Natural killer cell (primary cell): ENCODE data around the gene KLF17. TPM values are rescaled to one million over a fixed set of nuclear protein-coding genes. Genes with fewer than 3 reads are reported as not detected.

Experiments
- ATAC-seq, 3 donors: fragments of 150-1000 bp in 2 of 3; fragments of 200-7000 bp in 1 of 3; cut with Tn5 transposase; 1 replicate in 1 of 3; 2 replicates in 2 of 3; pipeline ENCODE4 v1.10.0; 2021; ENCODE audit warnings: mild to moderate bottlenecking in 2 of 3, moderate library complexity in 2 of 3
- DNase-seq, 2 donors: peaks; one replicate each; pipeline versions ENCODE4 v3.0.0 to v3.0.0-alpha.2; 2013 to 2021; ENCODE audit warnings: mixed read lengths in 1 of 2
- H3K27ac ChIP-seq: one replicate; pipeline ENCODE4 v1.5.1; 2013; ENCODE audit warnings: mild to moderate bottlenecking, low read length
- H3K27me3 ChIP-seq: one replicate; pipeline ENCODE4 v1.6.1; 2013; ENCODE audit warnings: low read length; ENCODE audit not compliant: control insufficient read depth, insufficient read depth
- H3K36me3 ChIP-seq: one replicate; pipeline ENCODE4 v1.6.1; 2013; ENCODE audit warnings: low read length; ENCODE audit not compliant: control insufficient read depth, insufficient read depth
- H3K4me1 ChIP-seq: one replicate; pipeline ENCODE4 v1.6.1; 2013; ENCODE audit warnings: low read length; ENCODE audit not compliant: control insufficient read depth, insufficient read depth
- H3K4me3 ChIP-seq: one replicate; pipeline ENCODE4 v1.5.1; 2013; ENCODE audit warnings: low read length
- H3K9me3 ChIP-seq: one replicate; pipeline ENCODE4 v1.6.1; 2013; ENCODE audit warnings: low read length; ENCODE audit not compliant: control insufficient read depth, insufficient read depth
- H3K27ac Mint-ChIP-seq, 2 donors: one replicate each; pipeline ENCODE4 v1.8.0; 2022; ENCODE audit warnings: mild to moderate bottlenecking in 2 of 2, mixed read lengths in 2 of 2, moderate library complexity in 1 of 2
- H3K27me3 Mint-ChIP-seq, 2 donors: one replicate each; pipeline ENCODE4 v1.8.0; 2022; ENCODE audit warnings: low read depth in 2 of 2, mixed read lengths in 2 of 2
- H3K36me3 Mint-ChIP-seq: one replicate; pipeline ENCODE4 v1.8.0; 2022; ENCODE audit warnings: mixed read lengths
- H3K4me1 Mint-ChIP-seq, 2 donors: one replicate each; pipeline ENCODE4 v1.8.0; 2022; ENCODE audit warnings: mixed read lengths in 2 of 2
- H3K4me3 Mint-ChIP-seq: one replicate; pipeline ENCODE4 v1.8.0; 2022; ENCODE audit warnings: mild to moderate bottlenecking, moderate library complexity, mixed read lengths
- H3K9me3 Mint-ChIP-seq, 2 donors: one replicate each; pipeline ENCODE4 v1.8.0; 2022; ENCODE audit warnings: mixed read lengths in 2 of 2
- CTCF ChIP-seq: fragments of 200-600 bp; IDR thresholded peaks from one replicate; pipeline ENCODE4 v1.8.0; 2022; ENCODE audit warnings: antibody characterized with exemption
- WGBS: methylation state at CpG from one replicate; pipeline ENCODE4 v1.1.7; 2013; ENCODE audit warnings: missing lambda C conversion rate; ENCODE audit not compliant: insufficient coverage; 5-methylcytosine and 5-hydroxymethylcytosine counted together
- intact Hi-C: fragments of 100-400 bp; cut with micrococcal nuclease; formaldehyde crosslinking; loops from one replicate; pipeline ENCODE4 v1.14.2; 2022
- total RNA-seq, 4 donors: library from RNA; stranded (reverse); fragments of 120-200 nt in 1 of 4; gene quantifications; one replicate each; pipeline versions ENCODE4 v1.2.3 to v1.2.4, GENCODE V29; 2013 to 2022

Gene KLF17
- total RNA-seq, 3 donors from 2014 or later (not counting 1 experiment from before 2014, with no cell fraction given) = not detected

DNA sequence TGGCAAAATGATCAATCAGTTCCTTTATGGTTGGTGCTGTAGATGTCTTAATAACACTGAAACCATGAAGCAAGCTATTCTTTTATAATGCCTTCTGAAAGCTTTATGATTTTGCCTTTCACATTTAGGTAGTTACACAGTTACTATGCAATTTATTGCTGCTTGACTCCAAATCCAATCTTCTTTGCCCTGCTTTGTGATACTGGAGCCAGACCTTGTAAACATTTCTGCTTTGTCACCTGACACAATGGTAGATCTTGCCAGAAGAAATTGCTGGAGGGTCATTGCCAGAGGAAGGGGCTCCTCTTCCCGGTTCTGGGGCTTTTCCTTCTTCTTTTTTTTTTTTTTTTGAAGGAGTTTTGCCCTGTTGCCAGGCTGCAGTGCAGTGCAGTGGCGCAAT lies 40.5 kb upstream of the KLF17 start:
- Histone ChIP-seq H3K4me1 (no peaks in the 10 kb centered on the region), H3K27me3 (no peaks in the 10 kb centered on the region), H3K4me3 (no peak overlapping the region), H3K36me3 (no peaks in the 10 kb centered on the region), H3K9me3 (no peaks in the 10 kb centered on the region), H3K27ac (no peak overlapping the region)
- intact Hi-C loops = no loop called here
- DNase-seq = no peak
- Mint-ChIP-seq H3K27ac (no peak overlapping the region), H3K9me3 (no peaks in the 10 kb centered on the region), H3K4me1 (no peaks in the 10 kb centered on the region), H3K4me3 (no peak overlapping the region), H3K36me3 (no peaks in the 10 kb centered on the region), H3K27me3 (peaks cover 15 to 24% of the 10 kb centered on the region in 2 donors)
- no peak for TF ChIP-seq CTCF
- ATAC-seq = no peak
- WGBS = 64% methylated on average over 2 of the region's 2 CpGs

DNA sequence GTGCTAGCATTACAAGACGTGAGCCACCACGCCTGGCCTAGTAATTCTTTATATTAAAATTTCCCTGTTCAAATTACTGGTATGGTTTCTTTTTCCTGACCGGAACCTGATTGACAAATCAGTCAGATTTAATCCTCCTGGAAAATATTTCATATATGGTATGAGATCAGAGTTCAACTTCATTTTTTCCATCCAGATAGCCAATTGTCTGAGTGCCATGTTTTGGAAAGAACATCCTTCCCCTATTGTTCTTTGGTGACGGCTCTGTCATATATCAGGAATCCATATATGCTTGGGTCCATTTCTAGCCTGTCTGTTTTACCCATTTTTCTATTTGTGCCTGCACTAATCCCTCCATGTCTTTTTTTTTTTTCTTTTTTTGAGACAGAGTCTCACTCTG lies 39.1 kb upstream of the KLF17 start:
- Mint-ChIP-seq H3K36me3 (no peaks in the 10 kb centered on the region), H3K4me1 (no peaks in the 10 kb centered on the region), H3K4me3 (no peak overlapping the region), H3K27me3 (peaks cover 10 to 24% of the 10 kb centered on the region in 2 donors), H3K9me3 (no peaks in the 10 kb centered on the region), H3K27ac (no peak overlapping the region)
- ATAC-seq (no peak), DNase-seq (no peak)
- Histone ChIP-seq H3K9me3 (no peaks in the 10 kb centered on the region), H3K36me3 (no peaks in the 10 kb centered on the region), H3K4me1 (no peaks in the 10 kb centered on the region), H3K4me3 (no peak overlapping the region), H3K27ac (no peak overlapping the region), H3K27me3 (no peaks in the 10 kb centered on the region)
- no peak for TF ChIP-seq CTCF
- intact Hi-C loops = no loop called here
- WGBS = 97% methylated on average over 3 of the region's 4 CpGs

DNA sequence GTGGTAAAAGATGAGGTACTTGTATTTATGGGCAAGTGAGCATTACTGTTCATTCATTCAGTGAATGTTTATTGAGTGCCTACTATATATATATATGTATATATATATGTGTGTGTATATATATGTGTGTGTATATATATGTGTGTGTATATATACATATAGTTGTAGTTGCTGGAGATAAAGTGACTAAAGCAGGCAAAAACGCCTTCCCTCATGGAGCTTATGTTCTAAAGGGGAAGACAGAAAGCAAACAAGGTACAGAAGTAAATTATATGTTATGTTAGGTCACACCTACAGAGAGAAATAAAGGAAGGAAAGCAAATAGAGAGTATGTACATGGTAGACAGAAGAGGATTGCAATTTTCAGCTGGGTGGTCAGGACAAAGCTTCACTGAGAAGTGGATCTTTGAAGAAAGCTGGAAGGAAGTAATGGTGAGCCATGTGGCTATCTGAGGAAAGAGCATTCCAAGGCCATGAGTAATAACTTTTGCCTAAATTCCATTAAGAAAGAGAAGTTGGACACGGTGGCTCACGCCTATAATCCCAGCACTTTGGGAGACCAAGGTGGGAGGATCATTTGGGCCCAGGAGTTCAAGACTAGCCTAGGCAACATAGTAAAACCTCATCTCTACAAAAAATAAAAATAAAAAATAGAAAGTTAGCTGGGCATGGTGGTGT lies 33.5 kb upstream of the KLF17 start:
- no peak overlapping the region for H3K4me3 ChIP-seq
- 88% methylated on average over 3 of the region's 3 CpGs for WGBS
- ATAC-seq = no peak
- no peak overlapping the region for H3K27ac ChIP-seq
- no peaks in the 10 kb centered on the region for H3K9me3 Mint-ChIP-seq
- intact Hi-C loops = no loop called here
- no peaks in the 10 kb centered on the region for H3K9me3 ChIP-seq
- no peaks in the 10 kb centered on the region for H3K36me3 ChIP-seq
- peaks cover 19 to 39% of the 10 kb centered on the region in 2 donors for H3K27me3 Mint-ChIP-seq
- H3K36me3 Mint-ChIP-seq = no peaks in the 10 kb centered on the region
- no peak for DNase-seq
- no peak for TF ChIP-seq CTCF
- no peaks in the 10 kb centered on the region for H3K4me1 ChIP-seq
- H3K4me1 Mint-ChIP-seq = no peaks in the 10 kb centered on the region
- H3K27ac Mint-ChIP-seq = no peak overlapping the region
- no peak overlapping the region for H3K4me3 Mint-ChIP-seq
- H3K27me3 ChIP-seq = no peaks in the 10 kb centered on the region
